Measurements from ENCODE around the gene ALDH1L1.

- TF ChIP-seq REST (tag by site-specific recombination; IDR thresholded peaks at IDR 0.05) (no peak), ATF2 (tag by site-specific recombination; IDR thresholded peaks at IDR 0.05; ENCODE audit: low read depth) (no peak), ZNF274 (IDR thresholded peaks at IDR 0.05; ENCODE audit: low read length) (no peak), ZNF274 (tag by site-specific recombination; IDR thresholded peaks at IDR 0.05; ENCODE audit: borderline replicate concordance) (no peak), HIC1 (tag by site-specific recombination; IDR thresholded peaks at IDR 0.05) (no peak), CTCF (tag by site-specific recombination; IDR thresholded peaks at IDR 0.05) (no peak), ZNF639 (tag by site-specific recombination; IDR thresholded peaks at IDR 0.05) (no peak), YY1 (tag by site-specific recombination; IDR thresholded peaks at IDR 0.05) (no peak), ZNF558 (tag by site-specific recombination; IDR thresholded peaks at IDR 0.05) (no peak)
Measured at GRCh38 chr3:126102530-126102951, 77.8 kb downstream of the ALDH1L1 start.
